Tibial nerve (tissue), 4 donors: ENCODE data around the gene KRTAP2-3.

Experiments
- CTCF ChIP-seq, 5 experiments: fragments of 200-600 bp in 3 of 5; fragments of 450-650 bp in 2 of 5; sonication (generic) in 3 of 5; IDR thresholded peaks; one replicate each; pipeline ENCODE4 v1.5.1; 2016 to 2019; ENCODE audit warnings: antibody characterized with exemption in 5 of 5, mild to moderate bottlenecking in 3 of 5, moderate library complexity in 2 of 5
- EP300 ChIP-seq, 2 donors: sonication (generic); formaldehyde crosslinking; IDR thresholded peaks; one replicate each; pipeline ENCODE4 v1.6.1; 2017; ENCODE audit warnings: antibody characterized with exemption in 2 of 2, mild to moderate bottlenecking in 1 of 2
- POLR2A ChIP-seq, 2 donors: fragments of 450-650 bp; IDR thresholded peaks; one replicate each; pipeline ENCODE4 v1.6.1; 2017; ENCODE audit warnings: antibody characterized with exemption in 2 of 2, mild to moderate bottlenecking in 2 of 2, moderate library complexity in 2 of 2

GRCh38 chr17:41061964-41062363 lies 2.0 kb upstream of the KRTAP2-3 start:
- TF ChIP-seq POLR2A (IDR thresholded peaks at IDR 0.05), result no peak
- TF ChIP-seq CTCF (IDR thresholded peaks at IDR 0.05), result no peak
- TF ChIP-seq EP300 (IDR thresholded peaks at IDR 0.05), result no peak
